IMR-90 (cell line): ENCODE data around the gene RPP21. TPM values are rescaled to one million over a fixed set of nuclear protein-coding genes. Genes with fewer than 3 reads are reported as not detected.
A peak's percentile ranks its signal among the peaks of the same experiment; 100 is the strongest.

ENCODE experiments used
- ATAC-seq: fragments of 200-7000 bp; cut with Tn5 transposase; 2 replicates; pipeline ENCODE4 v1.9.1; 2020; ENCODE audit warnings: low read depth, mild to moderate bottlenecking, moderate library complexity
- BruUV-seq: library from RNA; stranded (reverse); fragments of 400-500 nt; replicated peaks from 2 replicates; lab custom pipeline; 2021; lab: Mats Ljungman, UMichigan
- CTCF ChIA-PET: fragments of 300-600 bp; formaldehyde crosslinking; extraction: SDS; loops from one replicate; lab custom pipeline; 2021; ENCODE audit warnings: antibody characterized with exemption; lab: Yijun Ruan, JAX
- POLR2A ChIA-PET: fragments of 300-600 bp; sonication (Branson Sonifier 250); formaldehyde crosslinking; loops from one replicate; lab custom pipeline; 2022; ENCODE audit warnings: antibody characterized with exemption; ENCODE audit not compliant: unreplicated experiment; lab: Charles Lee
- DNase-seq: peaks from one replicate; pipeline ENCODE4 v3.0.0; 2013
- H2AFZ ChIP-seq: replicated peaks from 2 replicates; pipeline ENCODE3; 2013; ENCODE audit warnings: low read length, mild to moderate bottlenecking; ENCODE audit not compliant: poor library complexity
- H2AK5ac ChIP-seq: 2 replicates; pipeline ENCODE4 v1.6.1; 2013; ENCODE audit warnings: low read depth, low read length, inconsistent platforms
- H2AK9ac ChIP-seq: replicated peaks from 2 replicates; pipeline ENCODE3; 2013; ENCODE audit warnings: mild to moderate bottlenecking, low read depth, low read length, moderate library complexity; ENCODE audit not compliant: poor library complexity
- H2BK120ac ChIP-seq: 2 replicates; pipeline ENCODE4 v1.6.1; 2013; ENCODE audit warnings: low read depth, low read length, inconsistent platforms
- H2BK15ac ChIP-seq: 3 replicates; pipeline ENCODE4 v1.6.1; 2013; ENCODE audit warnings: low read depth, low read length, inconsistent platforms
- H2BK20ac ChIP-seq: 2 replicates; pipeline ENCODE4 v1.6.1; 2013; ENCODE audit warnings: low read depth, mild to moderate bottlenecking, inconsistent platforms, low read length, moderate library complexity
- H2BK5ac ChIP-seq: 2 replicates; pipeline ENCODE4 v1.6.1; 2013; ENCODE audit warnings: mild to moderate bottlenecking, low read depth, low read length, inconsistent platforms; ENCODE audit not compliant: poor library complexity, severe bottlenecking
- H3K14ac ChIP-seq: replicated peaks from 2 replicates; pipeline ENCODE4 v1.6.1; 2013; ENCODE audit warnings: low read depth, low read length, inconsistent platforms
- H3K18ac ChIP-seq: 2 replicates; pipeline ENCODE4 v1.6.1; 2013; ENCODE audit warnings: low read depth, low read length, control low read depth
- H3K23ac ChIP-seq: 2 replicates; pipeline ENCODE4 v1.6.1; 2013; ENCODE audit warnings: low read depth, low read length, inconsistent platforms
- H3K27ac ChIP-seq: 2 replicates; pipeline ENCODE4 v1.5.1; 2013; ENCODE audit warnings: mild to moderate bottlenecking, control low read depth, low read length; ENCODE audit not compliant: insufficient read depth
- H3K27me3 ChIP-seq: 2 replicates; pipeline ENCODE4 v1.6.1; 2013; ENCODE audit warnings: low read length; ENCODE audit not compliant: control insufficient read depth, insufficient read depth
- H3K36me3 ChIP-seq: 2 replicates; pipeline ENCODE4 v1.6.1; 2013; ENCODE audit warnings: low read length, mixed read lengths; ENCODE audit not compliant: control insufficient read depth, insufficient read depth
- H3K4ac ChIP-seq: 2 replicates; pipeline ENCODE4 v1.6.1; 2013; ENCODE audit warnings: low read depth, low read length, inconsistent platforms
- H3K4me1 ChIP-seq: 2 replicates; pipeline ENCODE4 v1.6.1; 2013; ENCODE audit warnings: low read length, mixed read lengths; ENCODE audit not compliant: control insufficient read depth, insufficient read depth
- H3K4me2 ChIP-seq: 2 replicates; pipeline ENCODE4 v1.6.1; 2013; ENCODE audit warnings: low read depth, mild to moderate bottlenecking, control low read depth, low read length, moderate library complexity
- H3K4me3 ChIP-seq: 2 replicates; pipeline ENCODE4 v1.5.1; 2013; ENCODE audit warnings: low read depth, mild to moderate bottlenecking, control low read depth, low read length, moderate library complexity; ENCODE audit not compliant: insufficient read depth
- H3K56ac ChIP-seq: 2 replicates; pipeline ENCODE4 v1.6.1; 2013; ENCODE audit warnings: low read length, inconsistent platforms; ENCODE audit not compliant: insufficient read depth; ENCODE audit errors: extremely low read depth
- H3K79me1 ChIP-seq, 2 experiments: 2 replicates each; pipeline ENCODE4 v1.6.1; 2013; ENCODE audit warnings: low read length in 2 of 2, inconsistent platforms in 1 of 2, low read depth in 1 of 2
- H3K9ac ChIP-seq: 2 replicates; pipeline ENCODE4 v1.6.1; 2013; ENCODE audit warnings: low read depth, low read length, control low read depth
- H3K9me1 ChIP-seq: 2 replicates; pipeline ENCODE4 v1.6.1; 2013; ENCODE audit warnings: low read length, inconsistent platforms; ENCODE audit not compliant: insufficient read depth
- H3K9me3 ChIP-seq: 2 replicates; pipeline ENCODE4 v1.6.1; 2013; ENCODE audit warnings: low read length; ENCODE audit not compliant: control insufficient read depth, insufficient read depth
- H4K20me1 ChIP-seq: 2 replicates; pipeline ENCODE4 v1.6.1; 2013; ENCODE audit warnings: low read length, inconsistent platforms; ENCODE audit not compliant: insufficient read depth
- H4K5ac ChIP-seq: 2 replicates; pipeline ENCODE4 v1.6.1; 2013; ENCODE audit warnings: mild to moderate bottlenecking, low read depth, low read length, control low read depth
- H4K8ac ChIP-seq, 2 experiments: 2 replicates each; pipeline ENCODE4 v1.6.1; 2013; ENCODE audit warnings: low read depth in 2 of 2, low read length in 2 of 2, control low read depth in 1 of 2, inconsistent platforms in 1 of 2
- H4K91ac ChIP-seq: 2 replicates; pipeline ENCODE4 v1.6.1; 2013; ENCODE audit warnings: low read depth, low read length, inconsistent platforms; ENCODE audit not compliant: insufficient read depth
- CEBPB ChIP-seq: IDR thresholded peaks from 2 replicates; pipeline ENCODE4 v1.6.1; 2012; ENCODE audit warnings: low read depth, low read length, improper control_type of control experiment
- CHD1 ChIP-seq: IDR thresholded peaks from 2 replicates; pipeline ENCODE4 v1.6.1; 2012; ENCODE audit warnings: low read depth, low read length, improper control_type of control experiment
- ELK1 ChIP-seq: fragments of 150-350 bp; IDR thresholded peaks from 2 replicates; pipeline ENCODE4 v1.6.1; 2016; ENCODE audit warnings: low read depth, mild to moderate bottlenecking, low read length, moderate library complexity, borderline replicate concordance
- MAFK ChIP-seq: IDR thresholded peaks from 2 replicates; pipeline ENCODE4 v1.6.1; 2012; ENCODE audit warnings: low read depth, low read length, improper control_type of control experiment
- MXI1 ChIP-seq: IDR thresholded peaks from 2 replicates; pipeline ENCODE4 v1.6.1; 2012; ENCODE audit warnings: low read depth, mild to moderate bottlenecking, low read length, moderate library complexity, borderline replicate concordance
- POLR2A ChIP-seq: IDR thresholded peaks from 2 replicates; pipeline ENCODE4 v1.6.1; 2012; ENCODE audit warnings: mild to moderate bottlenecking, low read depth, low read length
- RAD21 ChIP-seq: IDR thresholded peaks from 2 replicates; pipeline ENCODE4 v1.6.1; 2012; ENCODE audit warnings: low read length, improper control_type of control experiment
- RCOR1 ChIP-seq: IDR thresholded peaks from 2 replicates; pipeline ENCODE4 v1.6.1; 2012; ENCODE audit warnings: mild to moderate bottlenecking, low read length, improper control_type of control experiment; ENCODE audit not compliant: insufficient replicate concordance
- RFX5 ChIP-seq: IDR thresholded peaks from 2 replicates; pipeline ENCODE4 v1.8.0; 2012; ENCODE audit warnings: low read depth, mild to moderate bottlenecking, low read length, moderate library complexity
- SMC3 ChIP-seq: fragments of 150-350 bp; IDR thresholded peaks from 2 replicates; pipeline ENCODE4 v1.6.1; 2016; ENCODE audit warnings: low read depth, mild to moderate bottlenecking, antibody characterized with exemption, low read length, moderate library complexity
- WGBS, 2 experiments: methylation state at CpG; one replicate each; pipeline versions ENCODE4 v1.1.5 to v1.1.7; 2013; ENCODE audit warnings: missing lambda C conversion rate in 2 of 2; ENCODE audit not compliant: insufficient read length in 1 of 2; ENCODE audit errors: extremely low coverage in 2 of 2; 5-methylcytosine and 5-hydroxymethylcytosine counted together
- dilution Hi-C: fragments of 300-500 bp; cut with HindIII; formaldehyde crosslinking; loops from one replicate; pipeline ENCODE4 v1.14.3; 2018; ENCODE audit warnings: low sequenced_read_pairs; ENCODE audit not compliant: unreplicated experiment
- in situ Hi-C: fragments of 300-500 bp; cut with MboI; formaldehyde crosslinking; loops from 3 replicates; pipeline ENCODE4 v1.14.3; 2019; ENCODE audit warnings: low sequenced_read_pairs, inconsistent platforms, mixed read lengths
- intact Hi-C: fragments of 100-400 bp; cut with micrococcal nuclease; formaldehyde crosslinking; loops from 2 replicates; pipeline ENCODE4 v1.10.0; 2022
- polyA plus RNA-seq, 3 experiments: library from polyadenylated mRNA; depleted of rRNA; stranded (reverse); fragments of >200 nt; gene quantifications; 2 replicates each; pipeline ENCODE4 v1.2.3, GENCODE V29; 2012; ENCODE audit warnings: low replicate concordance in 1 of 3
- total RNA-seq: library from RNA; depleted of rRNA; stranded (reverse); fragments of >200 nt; gene quantifications from 2 replicates; pipeline ENCODE4 v1.2.3, GENCODE V29; 2012
- TF ChIP-seq, protein P1 (sequence below): conservative IDR thresholded peaks from 2 replicates; pipeline ENCODE4 v1.5.1; 2012; ENCODE audit warnings: mild to moderate bottlenecking, low read depth, low read length, improper control_type of control experiment
- TF ChIP-seq, protein P2 (sequence below): fragments of 150-350 bp; IDR thresholded peaks from 2 replicates; pipeline ENCODE4 v1.6.1; 2017; ENCODE audit warnings: mild to moderate bottlenecking, antibody characterized with exemption, low read length, low read depth

Gene RPP21
- total and polyA plus RNA-seq, 2 of the 4 experiments (the other 2 are of a cell fraction): 28.9 to 79.1 TPM

DNA sequence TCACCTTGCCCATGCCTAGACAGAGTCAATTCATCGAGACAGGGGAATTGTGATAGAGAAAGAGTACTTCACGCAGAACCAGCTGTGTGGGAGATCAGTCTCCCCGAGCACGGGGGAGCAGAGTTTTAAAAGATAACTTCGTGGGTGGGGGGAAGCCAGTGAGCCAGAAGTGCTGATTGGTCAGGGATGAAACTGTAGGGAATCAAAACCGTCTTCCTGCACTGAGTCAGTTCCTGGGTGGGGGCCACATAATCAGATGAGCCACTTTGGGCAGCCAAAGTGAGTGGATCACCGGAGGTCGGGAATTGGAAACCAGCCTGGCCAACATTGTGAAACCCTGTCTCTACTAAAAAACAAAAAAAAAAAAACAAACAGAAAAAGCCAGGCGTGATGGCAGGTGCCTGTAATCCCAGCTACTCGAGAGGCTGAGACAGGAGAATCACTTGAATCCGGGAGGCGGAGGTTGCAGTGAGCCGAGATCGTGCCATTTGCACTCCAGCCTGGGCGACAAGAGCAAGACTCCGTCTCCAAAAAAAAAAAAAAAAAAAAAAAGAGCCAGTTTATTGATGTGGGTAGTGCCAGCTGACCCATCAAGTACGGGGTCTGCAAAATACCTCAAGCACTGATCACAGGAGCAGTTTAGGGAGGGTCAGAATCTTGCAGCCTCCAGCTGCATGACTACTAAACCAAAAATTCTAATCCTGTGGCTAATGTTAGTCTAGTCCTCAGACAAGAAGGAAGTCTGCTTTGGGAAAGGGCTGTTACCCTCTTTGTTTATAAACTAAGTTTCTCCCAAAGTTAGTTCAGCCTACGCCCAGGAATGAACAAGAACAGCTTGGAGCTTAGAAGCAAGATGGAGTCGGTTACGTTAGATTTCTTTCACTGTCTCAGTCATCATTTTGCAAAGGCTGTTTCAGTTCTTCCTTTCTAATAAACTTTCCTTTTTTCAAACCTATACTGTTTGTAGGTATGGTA lies 22.1 kb upstream of the RPP21 start:
- H3K4me3 ChIP-seq: no peak overlapping the region
- 86% methylated on average over 5 of the region's 20 CpGs; no CpG with 5 or more reads in 1 of the 2 experiments for WGBS, 2 experiments
- no peak for TF ChIP-seq CEBPB
- no peak for TF ChIP-seq CHD1
- no peak for TF ChIP-seq MAFK
- no peak for TF ChIP-seq MXI1
- no peak; the same call in 1 of the 2 replicates for TF ChIP-seq POLR2A
- TF ChIP-seq, protein P1, sequence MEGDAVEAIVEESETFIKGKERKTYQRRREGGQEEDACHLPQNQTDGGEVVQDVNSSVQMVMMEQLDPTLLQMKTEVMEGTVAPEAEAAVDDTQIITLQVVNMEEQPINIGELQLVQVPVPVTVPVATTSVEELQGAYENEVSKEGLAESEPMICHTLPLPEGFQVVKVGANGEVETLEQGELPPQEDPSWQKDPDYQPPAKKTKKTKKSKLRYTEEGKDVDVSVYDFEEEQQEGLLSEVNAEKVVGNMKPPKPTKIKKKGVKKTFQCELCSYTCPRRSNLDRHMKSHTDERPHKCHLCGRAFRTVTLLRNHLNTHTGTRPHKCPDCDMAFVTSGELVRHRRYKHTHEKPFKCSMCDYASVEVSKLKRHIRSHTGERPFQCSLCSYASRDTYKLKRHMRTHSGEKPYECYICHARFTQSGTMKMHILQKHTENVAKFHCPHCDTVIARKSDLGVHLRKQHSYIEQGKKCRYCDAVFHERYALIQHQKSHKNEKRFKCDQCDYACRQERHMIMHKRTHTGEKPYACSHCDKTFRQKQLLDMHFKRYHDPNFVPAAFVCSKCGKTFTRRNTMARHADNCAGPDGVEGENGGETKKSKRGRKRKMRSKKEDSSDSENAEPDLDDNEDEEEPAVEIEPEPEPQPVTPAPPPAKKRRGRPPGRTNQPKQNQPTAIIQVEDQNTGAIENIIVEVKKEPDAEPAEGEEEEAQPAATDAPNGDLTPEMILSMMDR: no peak
- no peak for TF ChIP-seq RCOR1
- no peak for TF ChIP-seq ELK1
- TF ChIP-seq, protein P2, sequence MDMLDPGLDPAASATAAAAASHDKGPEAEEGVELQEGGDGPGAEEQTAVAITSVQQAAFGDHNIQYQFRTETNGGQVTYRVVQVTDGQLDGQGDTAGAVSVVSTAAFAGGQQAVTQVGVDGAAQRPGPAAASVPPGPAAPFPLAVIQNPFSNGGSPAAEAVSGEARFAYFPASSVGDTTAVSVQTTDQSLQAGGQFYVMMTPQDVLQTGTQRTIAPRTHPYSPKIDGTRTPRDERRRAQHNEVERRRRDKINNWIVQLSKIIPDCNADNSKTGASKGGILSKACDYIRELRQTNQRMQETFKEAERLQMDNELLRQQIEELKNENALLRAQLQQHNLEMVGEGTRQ: no peak
- no peak for TF ChIP-seq RFX5
- no peak for TF ChIP-seq SMC3
- no peak for TF ChIP-seq RAD21

More for the DNA sequence above, 22.1 kb upstream of the RPP21 start:
- in situ Hi-C loops (no loop called here), intact Hi-C loops (no loop called here), dilution Hi-C loops (no loop called here)
- H3K36me3 ChIP-seq: peaks cover 3% of the 10 kb centered on the region
- H3K27me3 ChIP-seq: no peaks in the 10 kb centered on the region
- H3K14ac ChIP-seq: peak overlapping the region; percentile 10; the same call in 1 of the 2 replicates
- no peak overlapping the region for H3K23ac ChIP-seq
- DNase-seq (peak; percentile 80), ATAC-seq (no peak; the same call in 1 of the 2 replicates)
- peak overlapping the region in 1 of 2 experiments; percentile 50; a peak in 2 of 4 replicates for H4K8ac ChIP-seq
- peaks cover 22 to 53% of the 10 kb centered on the region in 2 experiments for H3K79me1 ChIP-seq
- H3K9ac ChIP-seq: no peak overlapping the region
- H3K4ac ChIP-seq: peak overlapping the region; percentile 68; the same call in 1 of the 2 replicates
- no peak overlapping the region for H2AFZ ChIP-seq
- no peak overlapping the region; the same call in 1 of the 2 replicates for H3K56ac ChIP-seq
- CTCF ChIA-PET: interaction anchor here (0.6 to 2.5 kb wide), 2 partner anchors 23 to 104 kb away, joined by 3 to 9 read pairs; no protein-coding TSS in a partner anchor
- H3K9me1 ChIP-seq: peaks cover 7% of the 10 kb centered on the region
- peaks cover 5% of the 10 kb centered on the region; the same call in 1 of the 2 replicates for H3K4me1 ChIP-seq
- 0 out of 2 replicates have a peak overlapping the region, but pooled peaks have one; percentile 25 for H4K5ac ChIP-seq
- no peak overlapping the region; the same call in 1 of the 2 replicates for H3K18ac ChIP-seq
- BruUV-seq: no TSS peak
- peaks cover 35% of the 10 kb centered on the region for H4K20me1 ChIP-seq
- no peak overlapping the region for H2BK15ac ChIP-seq
- H3K27ac ChIP-seq: peak overlapping the region; percentile 62
- no peak overlapping the region for H2BK120ac ChIP-seq
- H2AK9ac ChIP-seq: no peak overlapping the region
- peak overlapping the region; percentile 55 for H2BK5ac ChIP-seq
- no peak overlapping the region; the same call in 1 of the 2 replicates for H2AK5ac ChIP-seq
- 0 out of 2 replicates have a peak, but pooled peaks cover 2% of the 10 kb centered on the region for H3K9me3 ChIP-seq
- peak overlapping the region; percentile 58; the same call in 1 of the 2 replicates for H4K91ac ChIP-seq
- POLR2A ChIA-PET: interaction anchor here (0.7 kb wide), 1 partner anchor 59 kb away, joined by 14 read pairs; no protein-coding TSS in a partner anchor
- peak overlapping the region; percentile 28; the same call in 1 of the 2 replicates for H2BK20ac ChIP-seq
- H3K4me2 ChIP-seq: no peak overlapping the region
